SH-SY5Y (cell line): ENCODE results near the gene POR.

ENCODE experiments used
- GATA2 ChIP-seq: IDR thresholded peaks from 2 replicates; pipeline ENCODE4 v1.6.1; 2011; ENCODE audit warnings: mild to moderate bottlenecking, low read depth, low read length
- GATA3 ChIP-seq: IDR thresholded peaks from 2 replicates; pipeline ENCODE4 v1.6.1; 2011; ENCODE audit warnings: low read depth, mild to moderate bottlenecking, low read length, moderate library complexity

GRCh38 chr7:75998038-75998437, 83.1 kb downstream of the POR start:
- no peak for TF ChIP-seq GATA3
- no peak for TF ChIP-seq GATA2
